GM21825 (cell line): ENCODE data around the gene TAC3.
"Not testable (repeated sequence)": the region's sequence is repeated elsewhere in the genome, so short reads cannot be mapped to it uniquely, and the experiment has no call there.

ENCODE experiments used
- ATAC-seq: cut with Tn5 transposase; IDR thresholded peaks from one replicate; pipeline ENCODE4 v1.9.1; 2021; ENCODE audit warnings: mild to moderate bottlenecking, moderate library complexity; ENCODE audit not compliant: unreplicated experiment

The TAC3 gene

GRCh38 chr12:56987551-56988053 is 28.7 kb downstream of the TAC3 start:
- ATAC-seq: no peak

DNA sequence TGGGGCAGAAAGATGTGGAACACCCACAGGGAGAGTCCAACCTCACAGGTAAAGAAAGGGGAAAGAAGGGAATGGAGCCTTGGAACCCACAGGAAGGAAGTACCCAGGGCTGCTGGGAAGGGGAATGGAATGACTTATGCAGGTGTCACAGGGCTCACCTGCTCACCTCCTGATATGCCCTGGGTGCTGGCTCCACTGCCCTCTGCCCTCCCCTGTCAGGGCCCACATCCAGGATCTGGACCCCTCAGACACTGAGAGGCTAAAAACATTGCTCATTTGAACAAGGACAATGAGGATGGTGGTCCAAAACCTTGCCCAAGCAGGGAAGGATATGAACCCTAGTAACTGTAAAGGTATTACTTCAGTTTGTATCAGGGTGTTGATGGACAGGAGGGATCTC is 29.3 kb downstream of the TAC3 start:
- ATAC-seq: no peak

GRCh38 chr12:56985714-56986113 is 30.6 kb downstream of the TAC3 start:
- not testable (repeated sequence) for ATAC-seq

DNA sequence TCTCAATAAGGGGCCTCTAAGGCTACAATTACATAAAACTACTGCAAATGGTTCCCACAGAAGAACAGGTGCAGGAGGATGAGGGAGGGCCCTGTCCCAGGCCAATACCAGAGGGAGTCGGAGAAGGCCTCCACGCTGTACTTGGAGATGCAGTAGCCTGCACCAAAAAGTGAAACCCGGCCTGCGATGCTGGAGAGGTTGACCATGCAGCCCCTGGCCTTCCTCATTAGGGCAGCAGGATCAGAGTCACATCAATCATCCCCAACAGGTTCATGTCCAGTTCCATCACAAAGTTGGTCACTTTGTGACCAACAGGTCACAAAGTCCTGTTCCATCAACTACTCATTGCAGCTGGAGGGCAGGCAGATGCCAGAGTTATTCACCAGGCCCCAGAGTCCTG is 32.9 kb downstream of the TAC3 start:
- ATAC-seq: no peak

DNA sequence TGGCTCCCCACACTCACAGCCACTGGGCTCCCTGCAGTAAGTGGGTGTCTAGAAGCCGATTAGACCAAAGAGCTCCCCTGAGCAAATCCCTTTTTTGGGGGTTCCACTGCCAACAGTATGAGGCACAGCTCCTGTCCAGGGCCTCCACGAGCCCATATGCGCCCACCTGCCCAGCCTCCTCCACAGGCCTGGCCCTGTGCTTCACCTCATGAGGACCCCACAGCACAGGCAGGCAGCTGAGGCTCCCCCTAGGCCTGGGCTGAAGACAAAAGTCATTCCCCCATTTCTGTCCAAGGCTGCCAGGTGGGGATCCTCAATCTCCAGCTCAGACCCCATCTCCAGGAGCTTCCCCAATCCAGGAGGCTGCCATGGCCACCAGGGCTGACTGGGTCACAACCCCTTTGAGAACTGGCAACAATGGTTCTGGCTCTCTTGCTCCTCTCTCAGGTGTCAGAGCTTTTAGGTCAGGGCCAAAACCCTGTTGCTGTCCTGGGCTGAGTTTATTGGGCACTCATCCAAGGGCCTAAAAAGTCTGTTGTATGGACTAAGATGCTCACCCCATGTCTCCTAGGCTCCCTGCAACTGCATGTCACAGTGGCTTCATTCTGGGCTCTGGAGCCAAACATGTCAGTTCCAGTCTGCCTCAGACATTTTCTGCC is 33.6 kb downstream of the TAC3 start:
- ATAC-seq: not testable (repeated sequence)

DNA sequence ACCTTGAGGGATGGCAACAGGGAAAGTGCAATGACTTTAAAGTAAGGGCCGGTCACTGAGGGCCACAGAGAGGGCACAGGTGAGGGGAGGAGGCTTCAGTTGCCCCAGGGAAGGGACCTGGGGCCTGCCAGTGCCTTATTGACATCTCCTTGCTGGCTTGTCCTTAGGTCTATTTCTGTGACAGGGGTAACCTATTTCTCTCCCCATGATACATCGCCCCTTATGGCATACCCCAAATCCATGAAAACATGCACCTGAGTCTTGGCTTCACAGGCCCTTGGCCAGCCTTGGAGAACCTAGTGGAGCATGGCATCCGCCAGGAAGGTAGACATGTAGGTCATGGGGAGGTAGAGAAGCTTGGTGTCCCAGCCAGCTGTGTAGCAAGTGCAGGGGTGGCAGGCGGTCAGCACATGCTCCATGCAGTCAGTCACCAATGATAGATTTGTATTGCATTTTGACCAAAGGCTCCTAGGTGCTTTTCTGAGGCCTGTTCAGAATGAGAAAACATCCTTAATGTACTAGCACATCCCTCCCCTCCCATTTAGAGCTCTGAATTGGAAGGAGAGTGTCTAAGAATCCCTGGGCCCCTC is 35.3 kb downstream of the TAC3 start:
- ATAC-seq: no peak

DNA sequence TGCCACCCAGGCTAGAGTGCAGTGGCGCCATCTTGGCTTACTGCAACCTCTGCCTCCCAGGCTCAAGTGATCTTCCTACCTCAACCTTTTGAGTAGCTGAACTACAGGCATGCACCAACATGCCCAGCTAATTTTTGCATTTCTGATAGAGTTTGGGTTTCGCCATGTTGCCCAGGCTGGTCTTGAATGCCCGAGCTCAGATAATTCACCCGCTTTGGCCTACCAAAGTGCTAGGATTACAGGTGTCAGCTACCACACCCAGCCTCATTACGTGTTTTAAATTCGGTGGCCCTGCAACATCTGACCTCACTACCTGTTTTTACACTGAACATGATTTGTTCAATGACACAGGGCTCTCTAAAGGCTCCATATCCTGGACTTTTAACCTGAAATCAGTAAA is 36.1 kb downstream of the TAC3 start:
- ATAC-seq: no peak

DNA sequence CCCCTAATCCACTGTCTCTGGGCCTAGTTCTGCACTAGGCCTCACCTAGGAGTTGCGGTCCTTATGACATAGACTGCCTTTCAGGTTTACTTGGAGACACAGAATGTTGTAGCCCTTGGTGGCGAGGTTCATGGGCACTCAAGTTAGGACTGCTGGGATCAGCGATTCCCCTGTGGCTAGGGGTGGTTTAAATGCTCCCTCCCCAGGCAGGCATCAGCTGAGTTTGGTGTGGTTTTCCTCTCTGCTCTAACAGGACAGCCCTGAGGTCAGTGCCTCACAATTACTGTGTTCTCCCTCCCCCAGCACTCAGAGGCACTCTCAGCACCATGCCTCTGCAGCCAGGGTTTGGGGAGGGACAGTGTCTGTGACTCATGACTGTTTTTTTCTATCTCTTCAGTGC is 36.7 kb downstream of the TAC3 start:
- no peak for ATAC-seq

GRCh38 chr12:56978397-56979138 is 37.8 kb downstream of the TAC3 start:
- ATAC-seq: no peak

DNA sequence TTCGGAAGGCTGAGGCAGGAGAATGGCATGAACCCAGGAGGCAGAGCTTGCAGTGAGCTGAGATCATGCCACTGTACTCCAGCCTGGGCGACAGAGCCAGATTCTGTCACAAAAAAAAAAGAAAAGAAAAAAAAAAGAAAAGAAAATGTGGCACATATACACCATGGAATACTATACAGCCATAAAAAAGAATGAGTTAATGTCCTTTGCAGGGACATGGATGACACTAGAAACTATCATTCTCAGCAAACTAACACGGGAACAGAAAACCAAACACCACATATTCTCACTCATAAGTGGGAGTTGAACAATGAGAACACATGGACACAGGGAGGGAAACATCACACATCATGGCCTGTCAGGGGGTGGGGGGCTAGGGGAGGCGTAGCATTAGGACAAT is 39.0 kb downstream of the TAC3 start:
- not testable (repeated sequence) for ATAC-seq

- ATAC-seq: not testable (repeated sequence)
Observed at GRCh38 chr12:56974224-56974623, 42.1 kb downstream of the TAC3 start.

GRCh38 chr12:56968910-56969309 is 47.4 kb downstream of the TAC3 start:
- not testable (repeated sequence) for ATAC-seq

GRCh38 chr12:56965997-56966642 is 50.2 kb downstream of the TAC3 start:
- not testable (repeated sequence) for ATAC-seq

DNA sequence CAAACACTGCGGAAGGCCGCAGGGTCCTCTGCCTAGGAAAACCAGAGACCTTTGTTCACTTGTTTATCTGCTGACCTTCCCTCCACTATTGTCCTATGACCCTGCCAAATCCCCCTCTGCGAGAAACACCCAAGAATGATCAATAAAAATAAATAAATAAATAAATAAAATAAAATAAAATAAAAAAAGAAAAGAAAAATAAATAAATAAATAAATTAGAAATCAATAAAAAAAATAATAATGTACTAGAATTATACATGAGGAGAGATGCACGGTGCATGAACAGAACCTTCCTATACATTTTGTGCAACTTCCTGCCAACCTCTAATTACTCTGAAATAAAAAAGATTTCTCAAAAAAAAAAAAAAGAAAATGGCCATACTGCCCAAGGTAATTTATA is 51.2 kb downstream of the TAC3 start:
- not testable (repeated sequence) for ATAC-seq

GRCh38 chr12:56963557-56963956 is 52.8 kb downstream of the TAC3 start:
- not testable (repeated sequence) for ATAC-seq

DNA sequence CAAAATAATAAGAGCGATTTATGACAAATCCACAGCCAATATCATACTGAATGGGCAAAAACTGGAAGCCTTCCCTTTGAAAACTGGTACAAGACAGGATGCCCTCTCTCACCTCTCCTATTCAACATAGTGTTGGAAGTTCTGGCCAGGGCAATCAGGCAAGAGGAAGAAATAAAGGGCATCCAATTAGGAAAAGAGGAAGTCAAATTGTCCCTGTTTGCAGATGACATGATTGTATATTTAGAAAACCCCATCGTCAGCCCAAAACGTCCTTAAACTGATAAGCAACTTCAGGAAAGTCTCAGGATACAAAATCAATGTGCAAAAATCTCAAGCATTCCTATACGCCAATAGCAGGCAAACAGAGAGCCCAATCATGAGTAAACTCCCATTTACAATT is 54.1 kb downstream of the TAC3 start:
- not testable (repeated sequence) for ATAC-seq
